ENCODE measurements around the gene ACOX3.
"Not testable (repeated sequence)": the region's sequence is repeated elsewhere in the genome, so short reads cannot be mapped to it uniquely, and the experiment has no call there.

Gene ACOX3

GRCh38 chr4:8370106-8370787, 70.3 kb downstream of the ACOX3 start:
- no peak for DNase-seq

DNA sequence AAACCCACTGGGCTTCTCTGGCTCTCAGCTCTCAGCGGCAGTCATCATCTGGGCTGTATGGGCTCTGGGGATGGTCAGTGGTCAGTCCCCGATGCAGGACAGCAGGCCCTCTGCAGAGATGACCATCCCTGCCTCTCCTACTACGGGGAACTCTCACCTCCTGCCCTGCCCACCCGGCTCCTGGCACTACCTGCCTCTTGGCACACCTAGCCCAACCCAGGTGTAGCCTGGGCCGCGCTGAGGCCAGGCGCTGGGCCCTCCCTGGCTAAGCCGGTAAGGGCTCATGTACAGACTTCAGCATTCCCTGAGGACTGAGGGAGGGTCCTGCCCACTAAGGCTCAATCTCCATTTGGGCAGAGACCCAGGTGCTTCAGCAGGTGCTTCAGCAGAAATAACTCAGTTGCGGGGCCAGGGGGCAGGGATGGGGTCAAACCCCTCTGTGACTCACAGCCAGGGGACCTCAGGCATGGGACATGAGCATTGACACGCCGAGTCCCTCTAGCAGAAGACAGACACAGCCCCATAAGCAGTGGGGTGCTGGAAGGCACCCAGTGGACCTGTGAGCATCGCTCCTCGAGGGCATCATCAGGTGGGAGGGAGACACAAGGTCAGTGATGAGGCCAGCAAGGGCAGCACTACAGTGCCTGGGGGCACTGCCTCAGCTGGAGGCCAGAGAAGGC, 71.0 kb downstream of the ACOX3 start:
- no peak for DNase-seq

GRCh38 chr4:8368998-8369397, 71.5 kb downstream of the ACOX3 start:
- no peak for DNase-seq

DNA sequence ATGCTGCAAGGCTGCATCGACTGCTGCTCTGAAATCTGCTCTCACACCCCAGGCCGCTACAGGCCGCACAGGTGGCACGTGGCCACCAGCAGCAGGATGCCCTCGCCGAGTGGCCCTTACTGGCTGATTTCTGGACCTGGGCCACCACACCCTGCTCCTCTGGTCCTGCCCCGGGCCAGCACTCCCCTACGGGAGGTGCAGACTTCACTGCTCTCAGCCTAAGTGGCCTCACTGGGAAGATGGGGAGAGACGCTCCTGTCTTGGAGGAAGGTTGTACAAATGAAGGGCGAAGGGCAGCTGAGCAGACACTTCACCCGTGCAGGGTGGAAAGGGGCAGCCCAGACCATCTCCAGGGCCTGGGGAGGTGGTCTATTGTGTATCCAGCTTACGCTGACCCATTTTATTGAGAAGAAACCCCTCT, 72.5 kb downstream of the ACOX3 start:
- no peak for DNase-seq

DNA sequence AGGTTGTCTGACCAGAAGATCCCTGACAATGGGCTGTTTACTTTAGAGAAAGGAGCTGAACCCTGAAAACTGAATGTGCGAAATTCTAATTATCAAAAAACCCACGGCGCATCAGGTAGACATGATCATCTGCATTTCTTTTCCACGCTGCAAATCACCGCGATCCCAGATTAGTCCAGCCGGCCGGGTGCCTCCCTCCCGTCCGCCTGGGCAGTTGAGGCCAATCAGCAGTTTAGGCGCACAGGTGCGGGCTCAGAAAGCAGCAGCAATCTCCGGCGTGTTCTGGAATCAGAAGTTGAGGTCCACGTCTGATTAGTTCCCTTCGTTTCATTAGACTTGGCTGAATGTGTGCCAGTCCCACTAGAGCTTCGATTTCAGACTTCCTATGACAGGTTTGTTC, 73.9 kb downstream of the ACOX3 start:
- DNase-seq = no peak

GRCh38 chr4:8365951-8366350, 74.6 kb downstream of the ACOX3 start:
- DNase-seq = no peak

DNA sequence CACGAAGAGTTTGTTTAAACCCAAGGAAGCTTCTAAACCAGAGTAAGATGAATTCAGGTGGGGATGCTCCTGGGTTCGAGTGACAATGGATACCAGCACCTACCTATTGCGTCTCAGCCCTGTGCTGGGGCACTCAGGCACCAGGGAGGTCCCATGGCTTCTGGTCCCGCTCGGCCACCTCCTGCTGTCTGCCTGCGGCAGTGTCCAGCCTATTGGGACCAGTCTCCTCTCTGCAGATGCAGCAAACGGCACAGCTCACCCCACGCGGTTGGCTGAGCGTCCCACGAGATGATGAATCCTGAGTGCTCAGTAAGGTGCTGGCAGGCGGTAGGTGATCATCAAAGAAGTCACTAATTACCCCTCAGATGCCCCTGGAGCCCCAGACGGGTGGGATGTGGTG, 75.2 kb downstream of the ACOX3 start:
- DNase-seq = no peak

- DNase-seq = no peak
Observed at GRCh38 chr4:8364848-8365350, 75.6 kb downstream of the ACOX3 start.

DNA sequence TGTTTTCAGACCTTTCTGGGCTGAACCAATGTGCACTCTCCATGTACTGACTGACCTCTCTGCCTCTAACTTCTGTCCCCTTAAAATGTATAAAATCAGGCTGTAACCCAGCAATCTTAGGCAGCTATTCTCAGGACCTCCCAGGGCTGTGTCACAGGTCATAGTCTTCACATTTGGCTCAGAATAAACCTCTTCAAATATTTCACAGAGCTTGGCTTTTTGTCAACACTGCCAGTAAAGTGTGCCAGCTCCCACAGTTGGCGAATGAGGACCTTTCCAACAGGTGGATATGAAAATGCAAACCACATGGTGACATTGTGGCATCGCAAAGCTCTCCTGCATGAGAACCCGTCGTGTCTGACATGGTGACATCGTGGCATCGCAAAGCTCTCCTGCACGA, 76.4 kb downstream of the ACOX3 start:
- no peak for DNase-seq

GRCh38 chr4:8362483-8362882, 78.0 kb downstream of the ACOX3 start:
- DNase-seq = no peak

GRCh38 chr4:8359193-8359592, 81.3 kb downstream of the ACOX3 start:
- DNase-seq = no peak

DNA sequence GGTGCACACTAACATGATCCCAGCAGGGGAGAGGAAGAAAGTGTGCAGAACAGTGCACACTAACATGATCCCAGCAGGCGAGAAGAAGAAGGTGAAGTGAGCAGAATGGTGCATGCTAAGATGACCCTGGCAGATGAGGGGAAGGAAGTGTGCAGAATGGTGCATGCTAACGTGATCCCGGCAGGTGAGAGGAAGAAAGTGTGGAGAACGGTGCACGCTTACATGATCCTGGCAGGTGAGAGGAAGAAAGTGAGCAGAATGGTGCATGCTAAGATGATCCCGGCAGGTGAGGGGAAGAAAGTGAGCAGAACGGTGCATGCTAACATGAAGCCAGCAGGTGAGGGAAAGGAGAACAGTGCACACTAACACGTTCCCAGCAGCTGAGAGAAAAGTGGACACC, 83.7 kb downstream of the ACOX3 start:
- DNase-seq = no peak

DNA sequence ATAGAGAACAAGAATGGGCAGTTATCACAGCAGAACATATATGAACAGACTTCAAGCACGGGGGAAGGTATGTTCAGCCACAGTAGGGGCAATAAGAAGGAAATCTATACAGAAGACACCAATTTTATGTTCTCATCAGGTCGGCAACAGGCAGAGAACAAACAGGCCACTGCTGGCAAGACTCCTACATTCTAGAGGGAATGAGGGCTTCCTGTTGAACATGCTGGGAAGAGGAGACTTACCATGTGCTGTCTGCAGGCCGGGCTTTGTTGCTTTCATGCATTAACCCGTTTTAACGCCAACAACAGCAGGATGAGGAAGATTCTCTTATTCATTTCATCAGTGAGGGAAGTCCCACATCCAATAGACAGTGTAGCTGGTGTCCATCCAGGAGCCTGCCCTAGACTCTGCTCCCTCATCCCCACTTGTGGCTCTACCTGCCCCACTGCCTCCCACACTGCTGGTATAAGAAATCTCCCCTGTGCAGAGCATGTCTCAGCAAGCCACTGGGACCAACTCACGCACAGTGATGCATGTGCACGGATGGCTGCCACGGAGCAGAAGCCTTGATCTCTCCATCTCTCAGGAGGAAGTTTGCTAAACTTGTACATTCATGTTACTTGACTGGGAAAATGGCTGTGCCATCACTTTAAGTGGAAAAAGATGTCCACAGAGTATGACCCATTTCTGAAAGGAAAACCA, 84.5 kb downstream of the ACOX3 start:
- no peak for DNase-seq

DNA sequence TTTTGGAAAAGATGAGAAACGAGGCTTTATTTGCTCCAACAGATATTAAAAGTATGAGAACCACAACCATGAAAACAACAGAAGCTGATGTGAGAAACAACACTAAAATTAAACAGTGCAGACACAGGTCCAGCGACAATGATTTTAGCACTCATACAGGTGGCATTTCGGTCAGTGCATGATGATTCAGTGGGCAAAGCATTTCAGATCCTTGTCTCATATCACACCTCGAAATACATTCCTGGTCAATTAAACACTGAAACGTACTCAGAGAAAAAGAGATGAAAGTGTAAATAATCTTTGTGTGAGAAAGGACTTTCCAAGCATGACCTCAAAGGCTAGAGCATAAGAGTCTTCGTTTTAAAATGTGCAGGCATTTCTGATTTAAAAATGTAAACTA, 85.2 kb downstream of the ACOX3 start:
- DNase-seq = no peak

DNA sequence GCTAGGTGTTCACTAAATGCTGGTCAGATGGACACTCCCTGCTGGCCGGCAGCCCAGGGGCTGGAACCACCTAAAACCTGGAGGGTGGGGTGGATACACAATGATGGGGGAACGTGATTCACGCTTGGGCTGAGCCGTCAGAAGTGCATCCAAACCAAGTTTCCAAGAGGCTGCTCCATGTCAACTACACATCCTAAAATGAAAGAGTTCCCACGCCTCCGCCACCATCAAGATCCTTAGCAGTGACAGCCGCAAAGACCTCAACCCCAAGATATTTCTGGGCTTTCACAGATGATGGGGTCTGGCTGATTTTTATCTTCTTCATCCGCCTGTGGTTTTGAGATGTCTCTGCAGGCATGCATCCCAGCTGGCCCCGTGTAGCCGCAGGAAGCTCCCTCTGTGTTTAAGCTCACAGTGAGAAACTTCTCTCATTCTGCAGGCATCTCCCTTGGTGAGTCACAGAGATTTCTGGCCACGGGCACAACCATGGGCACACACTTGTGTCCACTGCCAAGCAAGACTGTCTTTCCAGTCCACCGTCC, 86.5 kb downstream of the ACOX3 start:
- no peak for DNase-seq

DNA sequence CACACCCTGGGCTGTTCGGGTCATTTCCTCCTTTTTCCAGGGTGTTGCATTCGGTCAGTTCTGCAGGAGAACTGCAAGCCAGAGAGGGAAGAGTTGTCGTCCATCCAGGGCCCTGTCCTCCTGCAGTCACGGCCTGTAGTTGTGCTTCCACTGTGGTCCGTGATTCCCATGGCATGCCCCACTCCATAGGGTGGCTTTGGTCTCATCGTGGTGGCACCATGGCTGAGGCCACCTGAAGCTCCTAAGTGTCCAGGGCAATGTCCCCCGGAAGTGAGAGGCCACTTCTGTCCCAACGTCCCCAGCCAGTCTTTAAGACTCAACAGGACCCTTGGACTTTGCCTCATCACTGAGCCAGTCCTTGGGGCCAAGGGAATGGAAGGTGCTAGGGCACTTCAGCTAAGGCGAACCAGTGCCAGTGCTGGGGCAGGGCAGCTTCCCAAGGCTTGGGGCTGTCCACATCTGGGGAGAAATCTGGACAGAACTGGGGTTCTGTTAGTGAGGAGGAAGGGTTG, 87.3 kb downstream of the ACOX3 start:
- no peak for DNase-seq

- no peak for DNase-seq
Observed at GRCh38 chr4:8352368-8353157, 88.0 kb downstream of the ACOX3 start.

- DNase-seq = no peak
Observed at GRCh38 chr4:8351931-8352367, 88.6 kb downstream of the ACOX3 start.

GRCh38 chr4:8350841-8351461, 89.6 kb downstream of the ACOX3 start:
- DNase-seq = no peak

- no peak for DNase-seq
Observed at GRCh38 chr4:8350352-8350751, 90.2 kb downstream of the ACOX3 start.

- DNase-seq = no peak
Observed at GRCh38 chr4:8349664-8350236, 90.8 kb downstream of the ACOX3 start.

DNA sequence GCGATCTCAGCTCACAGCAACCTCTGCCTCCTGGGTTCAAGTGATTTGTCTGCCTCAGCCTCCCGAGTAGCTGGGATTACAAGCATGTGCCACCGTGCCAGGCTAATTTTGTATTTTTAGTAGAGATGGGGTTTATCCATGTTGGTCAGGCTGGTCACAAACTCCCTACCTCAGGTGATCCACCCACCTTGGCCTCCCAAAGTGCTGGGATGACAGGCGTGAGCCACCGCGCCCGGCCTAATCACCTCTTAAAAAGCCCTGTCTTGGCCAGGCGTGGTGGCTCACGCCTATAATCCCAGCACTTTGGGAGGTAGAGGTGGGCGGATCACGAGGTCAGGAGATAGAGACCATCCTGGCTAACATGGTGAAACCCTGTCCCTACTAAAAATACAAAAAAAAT, 91.3 kb downstream of the ACOX3 start:
- DNase-seq = not testable (repeated sequence)
